ENCODE data around the gene KRTAP10-12. TPM values are rescaled to one million over a fixed set of nuclear protein-coding genes. Genes with fewer than 3 reads are reported as not detected.

The KRTAP10-12 gene
- total RNA-seq, 1 donor from 2014 or later = not detected

DNA sequence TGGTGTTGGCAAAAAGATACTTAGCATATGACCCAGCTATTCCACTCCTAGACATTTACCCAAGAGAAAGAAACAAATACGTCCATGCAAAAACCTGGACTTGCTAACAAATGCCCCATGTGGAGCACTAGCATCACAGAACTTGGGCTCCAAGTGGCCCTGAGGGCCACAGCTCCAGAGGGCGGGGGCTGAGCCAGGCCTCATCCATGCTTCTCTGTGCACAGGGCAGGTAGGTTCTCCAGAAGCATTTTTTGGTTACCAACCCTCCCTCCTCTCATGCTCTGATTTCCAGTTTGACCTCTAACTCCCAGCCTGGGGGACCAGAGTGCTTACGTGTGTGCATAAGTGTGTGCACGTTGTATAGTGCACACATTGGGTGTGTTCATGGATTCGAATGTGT, 32.3 kb upstream of the KRTAP10-12 start:
- Mint-ChIP-seq H3K9me3 (ENCODE audit: unreplicated experiment) (peaks cover 5% of the 10 kb centered on the region), H3K27ac (ENCODE audit: unreplicated experiment) (no peak overlapping the region), H3K36me3 (ENCODE audit: low read depth, unreplicated experiment) (peaks cover 4% of the 10 kb centered on the region), H3K4me3 (ENCODE audit: unreplicated experiment) (no peak overlapping the region), H3K27me3 (ENCODE audit: unreplicated experiment) (peaks cover 1% of the 10 kb centered on the region), H3K4me1 (ENCODE audit: unreplicated experiment) (no peaks in the 10 kb centered on the region)
- TF ChIP-seq, protein P1, sequence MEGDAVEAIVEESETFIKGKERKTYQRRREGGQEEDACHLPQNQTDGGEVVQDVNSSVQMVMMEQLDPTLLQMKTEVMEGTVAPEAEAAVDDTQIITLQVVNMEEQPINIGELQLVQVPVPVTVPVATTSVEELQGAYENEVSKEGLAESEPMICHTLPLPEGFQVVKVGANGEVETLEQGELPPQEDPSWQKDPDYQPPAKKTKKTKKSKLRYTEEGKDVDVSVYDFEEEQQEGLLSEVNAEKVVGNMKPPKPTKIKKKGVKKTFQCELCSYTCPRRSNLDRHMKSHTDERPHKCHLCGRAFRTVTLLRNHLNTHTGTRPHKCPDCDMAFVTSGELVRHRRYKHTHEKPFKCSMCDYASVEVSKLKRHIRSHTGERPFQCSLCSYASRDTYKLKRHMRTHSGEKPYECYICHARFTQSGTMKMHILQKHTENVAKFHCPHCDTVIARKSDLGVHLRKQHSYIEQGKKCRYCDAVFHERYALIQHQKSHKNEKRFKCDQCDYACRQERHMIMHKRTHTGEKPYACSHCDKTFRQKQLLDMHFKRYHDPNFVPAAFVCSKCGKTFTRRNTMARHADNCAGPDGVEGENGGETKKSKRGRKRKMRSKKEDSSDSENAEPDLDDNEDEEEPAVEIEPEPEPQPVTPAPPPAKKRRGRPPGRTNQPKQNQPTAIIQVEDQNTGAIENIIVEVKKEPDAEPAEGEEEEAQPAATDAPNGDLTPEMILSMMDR (IDR thresholded peaks at IDR 0.05; ENCODE audit: unreplicated experiment) = no peak
- DNase-seq (ENCODE audit: low spot score) = no peak

GRCh38 chr21:44666401-44667320, 30.3 kb upstream of the KRTAP10-12 start, which contains the start of gene KRTAP12-2:
Gene KRTAP12-2, minus strand, starts transcription at chr21:44666927. Its CDS starts 41 bp downstream, at chr21:44666886.
- Mint-ChIP-seq H3K4me3 (ENCODE audit: unreplicated experiment) (no peak within 1 kb of the TSS), H3K27me3 (ENCODE audit: unreplicated experiment) (peaks cover 2% of the 10 kb centered on the region), H3K9me3 (ENCODE audit: unreplicated experiment) (peaks cover 10% of the 10 kb centered on the region), H3K36me3 (ENCODE audit: low read depth, unreplicated experiment) (peaks cover 8% of the 10 kb centered on the region), H3K4me1 (ENCODE audit: unreplicated experiment) (no peaks in the 10 kb centered on the region), H3K27ac (ENCODE audit: unreplicated experiment) (no peak within 1 kb of the TSS)
- TF ChIP-seq, protein P1 (IDR thresholded peaks at IDR 0.05; ENCODE audit: unreplicated experiment) = no peak
- no peak for DNase-seq (ENCODE audit: low spot score)

DNA sequence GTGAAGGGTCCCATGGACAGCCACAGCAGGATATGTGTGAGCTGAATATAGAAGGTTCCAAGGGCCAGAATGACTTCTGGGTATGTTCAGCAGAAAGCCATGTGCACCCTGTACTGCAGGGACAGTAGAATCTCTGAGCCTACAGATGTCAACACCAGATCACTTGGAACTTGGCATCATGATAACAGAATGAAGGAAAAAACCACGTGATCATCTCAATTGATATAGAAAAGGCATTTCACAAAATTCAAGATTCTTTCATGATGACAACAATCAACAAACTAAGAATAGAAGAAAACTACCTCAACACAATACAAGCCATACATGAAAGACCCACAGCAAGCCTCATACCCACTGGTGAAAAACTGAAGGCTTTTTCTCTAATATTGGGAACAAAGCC, 29.4 kb upstream of the KRTAP10-12 start:
- no peaks in the 10 kb centered on the region for H3K4me1 Mint-ChIP-seq (ENCODE audit: unreplicated experiment)
- no peak for DNase-seq (ENCODE audit: low spot score)
- H3K27ac Mint-ChIP-seq (ENCODE audit: unreplicated experiment) = no peak overlapping the region
- TF ChIP-seq, protein P1 (IDR thresholded peaks at IDR 0.05; ENCODE audit: unreplicated experiment) = no peak
- peaks cover 2% of the 10 kb centered on the region for H3K27me3 Mint-ChIP-seq (ENCODE audit: unreplicated experiment)
- H3K36me3 Mint-ChIP-seq (ENCODE audit: low read depth, unreplicated experiment) = peaks cover 8% of the 10 kb centered on the region
- H3K4me3 Mint-ChIP-seq (ENCODE audit: unreplicated experiment) = no peak overlapping the region
- H3K9me3 Mint-ChIP-seq (ENCODE audit: unreplicated experiment) = peaks cover 10% of the 10 kb centered on the region

DNA sequence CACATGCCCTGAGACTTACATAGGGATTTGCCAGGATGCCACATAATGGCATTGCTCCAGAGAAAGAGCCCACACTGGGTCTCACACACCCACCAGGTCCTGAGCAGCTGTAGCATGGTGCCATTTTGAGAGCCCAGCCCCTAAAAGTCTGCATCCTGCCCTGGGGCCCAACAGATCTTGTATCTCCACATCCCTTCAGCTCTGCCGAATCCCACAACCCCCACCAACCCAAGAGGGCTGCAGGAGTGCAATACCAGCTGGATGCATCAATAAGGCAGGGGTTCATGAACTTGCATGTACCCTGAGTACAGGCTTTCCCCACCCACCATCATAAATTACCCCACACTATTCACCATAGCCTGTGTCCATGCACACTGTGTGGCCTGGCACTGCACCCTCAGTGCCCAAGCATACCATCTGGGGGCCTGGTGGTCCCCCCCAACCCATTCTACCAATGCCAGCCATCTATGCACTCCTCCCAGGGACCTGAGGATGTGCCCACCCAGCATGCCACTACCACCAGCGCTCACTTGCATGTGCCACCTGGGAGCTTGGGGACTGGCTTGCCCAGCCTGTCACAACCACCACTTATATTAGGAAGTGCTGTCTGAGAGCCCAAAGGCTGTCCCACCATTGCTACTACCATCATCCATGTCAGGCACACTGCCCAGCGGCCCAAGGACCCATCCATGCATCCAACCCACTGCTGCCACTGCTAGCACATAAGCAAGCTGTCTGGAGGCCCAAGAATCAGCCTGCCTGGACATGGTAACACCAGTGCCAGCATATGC, 26.1 kb upstream of the KRTAP10-12 start:
- Mint-ChIP-seq H3K4me3 (ENCODE audit: unreplicated experiment) (no peak overlapping the region), H3K27ac (ENCODE audit: unreplicated experiment) (no peak overlapping the region), H3K36me3 (ENCODE audit: low read depth, unreplicated experiment) (peaks cover 8% of the 10 kb centered on the region), H3K9me3 (ENCODE audit: unreplicated experiment) (peaks cover 10% of the 10 kb centered on the region), H3K4me1 (ENCODE audit: unreplicated experiment) (no peaks in the 10 kb centered on the region), H3K27me3 (ENCODE audit: unreplicated experiment) (peaks cover 4% of the 10 kb centered on the region)
- DNase-seq (ENCODE audit: low spot score) = no peak
- TF ChIP-seq, protein P1 (IDR thresholded peaks at IDR 0.05; ENCODE audit: unreplicated experiment) = no peak

Measured in endothelial cell (in vitro differentiated cells).